HepG2 (cell line): ENCODE data around the gene KIF21B. TPM values are rescaled to one million over a fixed set of nuclear protein-coding genes. Genes with fewer than 3 reads are reported as not detected.

Experiments
- ATAC-seq: fragments of 200-7000 bp; cut with Tn5 transposase; 3 replicates; pipeline ENCODE4 v1.9.1; 2020; ENCODE audit warnings: mild to moderate bottlenecking, moderate library complexity
- BruUV-seq: library from RNA; stranded (reverse); fragments of 400-500 nt; replicated peaks from 2 replicates; lab custom pipeline; 2021; lab: Mats Ljungman, UMichigan
- CTCF ChIA-PET: fragments of 300-600 bp; formaldehyde crosslinking; extraction: SDS; loops from one replicate; lab custom pipeline; 2021; ENCODE audit warnings: low total read pairs, inconsistent platforms, low intra/inter-chr PET ratio; lab: Yijun Ruan, JAX
- POLR2A ChIA-PET: fragments of 350-600 bp; sonication (Branson Sonifier 250); formaldehyde crosslinking; loops from one replicate; lab custom pipeline; 2020; ENCODE audit warnings: antibody characterized with exemption, inconsistent platforms; lab: Yijun Ruan, JAX
- DNase-seq: peaks from one replicate; pipeline ENCODE4 v3.0.0-alpha.2; 2015; ENCODE audit warnings: low spot score
- FAIRE-seq: peaks from 3 replicates; lab custom pipeline; 2011; peaks lifted over from hg19 to GRCh38; lab: Jason Lieb, UNC
- H2AFZ ChIP-seq: one replicate; pipeline ENCODE4 v1.6.1; 2011; ENCODE audit warnings: low read length, inconsistent platforms
- H3K27ac ChIP-seq: fragments of 300-600 bp; 3 replicates; pipeline ENCODE4 v1.8.0; 2011; ENCODE audit warnings: mixed run types, mild to moderate bottlenecking, mixed read lengths, low read length, inconsistent platforms; ENCODE audit not compliant: insufficient read depth; ENCODE audit errors: extremely low read length
- H3K27me3 ChIP-seq, 2 experiments: fragments of 200-600 bp in 1 of 2; 2 replicates in 1 of 2; 3 replicates in 1 of 2; pipeline versions ENCODE4 v1.6.0 to v1.8.0; 2011; ENCODE audit warnings: low read length in 2 of 2, mild to moderate bottlenecking in 2 of 2, moderate library complexity in 2 of 2, inconsistent platforms in 1 of 2; ENCODE audit not compliant: insufficient read depth in 2 of 2, control insufficient read depth in 1 of 2
- H3K36me3 ChIP-seq, 2 experiments: fragments of 200-600 bp in 1 of 2; replicated peaks in 1 of 2; 2 replicates in 1 of 2; 3 replicates in 1 of 2; pipeline versions ENCODE4 v1.5.1 to v1.8.0; 2011; ENCODE audit warnings: low read length in 2 of 2, inconsistent platforms in 1 of 2; ENCODE audit not compliant: insufficient read depth in 2 of 2, control insufficient read depth in 1 of 2
- H3K4me1 ChIP-seq: 2 replicates; pipeline ENCODE4 v1.5.1; 2012; ENCODE audit warnings: low read length, inconsistent platforms; ENCODE audit not compliant: insufficient read depth
- H3K4me2 ChIP-seq: 2 replicates; pipeline ENCODE4 v1.6.0; 2011; ENCODE audit warnings: low read depth, low read length, inconsistent platforms
- H3K4me3 ChIP-seq, 3 experiments: fragments of 200-600 bp in 1 of 3; sonication (generic), shearing (Covaris generic) in 1 of 3; replicated peaks in 1 of 3; 2 replicates each; pipeline ENCODE4 v1.5.1; 2011 to 2016; ENCODE audit warnings: low read length in 3 of 3, inconsistent platforms in 2 of 3, low read depth in 2 of 3, mild to moderate bottlenecking in 2 of 3, control low read depth in 1 of 3, mixed read lengths in 1 of 3; ENCODE audit not compliant: insufficient read depth in 1 of 3
- H3K79me2 ChIP-seq: one replicate; pipeline ENCODE4 v1.6.1; 2011; ENCODE audit warnings: low read length, inconsistent platforms; ENCODE audit not compliant: insufficient read depth
- H3K9ac ChIP-seq: 2 replicates; pipeline ENCODE4 v1.6.0; 2011; ENCODE audit warnings: mild to moderate bottlenecking, low read depth, low read length, inconsistent platforms; ENCODE audit not compliant: insufficient read depth
- H3K9me3 ChIP-seq: 2 replicates; pipeline ENCODE4 v1.5.1; 2012; ENCODE audit warnings: mild to moderate bottlenecking, low read length
- H4K20me1 ChIP-seq: 2 replicates; pipeline ENCODE4 v1.6.0; 2011; ENCODE audit warnings: inconsistent platforms, mild to moderate bottlenecking, low read length, moderate library complexity; ENCODE audit not compliant: insufficient read depth
- ELF3 ChIP-seq: IDR thresholded peaks from 2 replicates; pipeline ENCODE4 v1.6.1; 2016; ENCODE audit warnings: missing genetic modification reagents, missing compliant biosample characterization
- ETV5 ChIP-seq: IDR thresholded peaks from 2 replicates; pipeline ENCODE4 v1.6.1; 2018; ENCODE audit warnings: missing biosample characterization, missing genetic modification reagents, inconsistent platforms, borderline replicate concordance
- HNF4A ChIP-seq: sonication (generic); formaldehyde crosslinking; IDR thresholded peaks from 2 replicates; pipeline ENCODE4 v1.4.0; 2020; ENCODE audit warnings: missing genetic modification reagents
- HNF4G ChIP-seq, 2 experiments: sonication (generic) in 1 of 2; formaldehyde crosslinking in 1 of 2; IDR thresholded peaks; 2 replicates each; pipeline versions ENCODE4 v1.4.0 to v1.6.1; 2011 to 2020; ENCODE audit warnings: borderline replicate concordance in 2 of 2, low read depth in 2 of 2, mild to moderate bottlenecking in 2 of 2, low read length in 1 of 2, missing genetic modification reagents in 1 of 2, moderate library complexity in 1 of 2
- NFYB ChIP-seq: sonication (generic); formaldehyde crosslinking; IDR thresholded peaks from 2 replicates; pipeline ENCODE4 v1.4.0; 2020; ENCODE audit warnings: missing genetic modification reagents
- NFYC ChIP-seq: IDR thresholded peaks from 2 replicates; pipeline ENCODE4 v1.6.1; 2016; ENCODE audit warnings: missing genetic modification reagents, missing compliant biosample characterization
- SALL2 ChIP-seq: sonication (generic); formaldehyde crosslinking; IDR thresholded peaks from 2 replicates; pipeline ENCODE4 v1.8.1; 2023; ENCODE audit warnings: mild to moderate bottlenecking, missing genetic modification reagents, inconsistent platforms
- ZFX ChIP-seq: sonication (generic); formaldehyde crosslinking; IDR thresholded peaks from 2 replicates; pipeline ENCODE4 v1.4.0; 2020; ENCODE audit warnings: mild to moderate bottlenecking, low read depth, missing genetic modification reagents, moderate library complexity
- ZNF205 ChIP-seq: IDR thresholded peaks from 2 replicates; pipeline ENCODE4 v1.6.1; 2018; ENCODE audit warnings: missing biosample characterization, missing genetic modification reagents
- ZNF598 ChIP-seq: sonication (generic); formaldehyde crosslinking; IDR thresholded peaks from 2 replicates; pipeline ENCODE4 v1.5.1; 2020; ENCODE audit warnings: mild to moderate bottlenecking, missing genetic modification reagents, borderline replicate concordance
- ZNF629 ChIP-seq: sonication (generic); formaldehyde crosslinking; conservative IDR thresholded peaks from 2 replicates; pipeline ENCODE4 v1.5.0; 2020; ENCODE audit warnings: missing genetic modification reagents
- WGBS: methylation state at CpG from one replicate; pipeline ENCODE4 v1.1.6; 2017; ENCODE audit warnings: low lambda C conversion rate; 5-methylcytosine and 5-hydroxymethylcytosine counted together
- in situ Hi-C: cut with HindIII; loops from 2 replicates; pipeline ENCODE4 v1.10.0; 2017; ENCODE audit warnings: low pct_unique_long_range_greater_than_20kb; ENCODE audit not compliant: extremely low pct_ligation_motif_present
- intact Hi-C: fragments of 100-400 bp; cut with micrococcal nuclease; formaldehyde crosslinking; loops from one replicate; pipeline ENCODE4 v1.10.0; 2022; ENCODE audit not compliant: unreplicated experiment
- polyA plus RNA-seq, 8 experiments: library from polyadenylated mRNA; depleted of rRNA in 3 of 8; stranded (reverse) in 7 of 8; unstranded in 1 of 8; fragments of >200 nt; fragmentation: Illumina TruSeq in 4 of 8; extraction: Trizol in 4 of 8; gene quantifications; 2 replicates each; pipeline versions ENCODE4 v1.2.1 to v1.2.3, GENCODE V29; 2011 to 2016; ENCODE audit warnings: low read depth in 4 of 8, missing spikeins in 1 of 8, mixed read lengths in 1 of 8; ENCODE audit not compliant: insufficient read depth in 1 of 8
- total RNA-seq, 5 experiments: library from RNA; depleted of rRNA; stranded (reverse); fragments of >200 nt; fragmentation: Illumina TruSeq; extraction: Trizol; gene quantifications; 2 replicates each; pipeline ENCODE4 v1.2.3, GENCODE V29; 2016; ENCODE audit warnings: low read depth in 1 of 5
- TF ChIP-seq, protein P1 (sequence below): sonication (generic); formaldehyde crosslinking; conservative IDR thresholded peaks from 2 replicates; pipeline ENCODE4 v1.4.0; 2020; ENCODE audit warnings: missing genetic modification reagents
- TF ChIP-seq, protein P2 (sequence below), 2 experiments: sonication (generic) in 1 of 2; formaldehyde crosslinking in 1 of 2; IDR thresholded peaks; 2 replicates each; pipeline versions ENCODE4 v1.5.1 to v1.6.1; 2011 to 2020; ENCODE audit warnings: borderline replicate concordance in 1 of 2, low read depth in 1 of 2, low read length in 1 of 2, mild to moderate bottlenecking in 1 of 2, missing genetic modification reagents in 1 of 2, moderate library complexity in 1 of 2
- TF ChIP-seq, protein P3 (sequence below): sonication (generic); formaldehyde crosslinking; IDR thresholded peaks from 2 replicates; pipeline ENCODE4 v1.5.1; 2020; ENCODE audit warnings: mild to moderate bottlenecking, missing genetic modification reagents, moderate library complexity
- TF ChIP-seq, protein P4 (sequence below): IDR thresholded peaks from 2 replicates; pipeline ENCODE4 v1.6.1; 2012; ENCODE audit warnings: inconsistent platforms
- TF ChIP-seq, protein P5 (sequence below): sonication (generic); formaldehyde crosslinking; IDR thresholded peaks from 2 replicates; pipeline ENCODE4 v1.8.0; 2022; ENCODE audit warnings: mild to moderate bottlenecking, missing genetic modification reagents, borderline replicate concordance

The KIF21B gene
- total and polyA plus RNA-seq, 2 of the 13 experiments (the other 11 are each of a cell fraction or from before 2014, with no cell fraction given), result 0.17 to 0.20 TPM

DNA sequence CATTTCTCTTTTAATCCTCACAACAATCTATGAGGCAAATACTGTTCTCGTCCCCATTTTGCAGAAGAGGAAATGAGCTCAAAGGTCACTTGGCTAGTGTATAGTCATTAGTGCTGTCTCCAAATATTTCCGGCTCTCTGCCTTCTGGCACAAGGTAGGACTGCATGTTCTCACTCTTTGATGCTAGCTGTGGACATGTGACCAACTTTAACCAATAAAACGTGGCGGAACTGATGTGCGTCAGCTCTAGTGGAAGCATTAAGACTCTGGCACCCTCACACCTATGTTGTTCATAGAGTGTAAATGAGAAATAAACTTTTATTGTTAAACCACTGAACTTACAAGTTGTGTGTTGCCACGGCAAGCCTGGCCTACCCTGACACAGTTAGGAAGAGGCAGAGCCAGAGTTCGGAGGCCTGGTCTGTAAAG, 5.0 kb upstream of the KIF21B start:
- FAIRE-seq, result no peak
- CTCF ChIA-PET, result no interaction called here
- Histone ChIP-seq H3K4me3 (no peak overlapping the region), H3K4me1 (peaks cover 33% of the 10 kb centered on the region), H4K20me1 (no peaks in the 10 kb centered on the region), H3K9ac (no peak overlapping the region), H3K27me3 (peaks cover 0 to 26% of the 10 kb centered on the region in 2 experiments; a peak in 3 of 5 replicates), H3K27ac (no peak overlapping the region), H3K36me3 (no peaks in the 10 kb centered on the region), H3K4me2 (no peak overlapping the region), H3K9me3 (no peaks in the 10 kb centered on the region), H3K79me2 (no peaks in the 10 kb centered on the region), H2AFZ (no peak overlapping the region)
- no peak for ATAC-seq
- in situ Hi-C loops, result no loop called here
- POLR2A ChIA-PET, result no interaction called here
- peak; percentile 33 for DNase-seq
- 60% methylated on average over 7 of the region's 7 CpGs for WGBS
- no TSS peak for BruUV-seq
- intact Hi-C loops, result no loop called here
- TF ChIP-seq ZNF205 (CRISPR knock-in tag) (peak; percentile 71; the same call in 1 of the 2 replicates), HNF4A (CRISPR knock-in tag) (peak; percentile 65), ZNF598 (CRISPR knock-in tag) (no peak), NFYC (peak; percentile 57), SALL2 (no peak), ZNF629 (CRISPR knock-in tag) (peak; percentile 89), NFYB (CRISPR knock-in tag) (0 out of 2 replicates have a peak, but pooled peaks have one; percentile 36), ELF3 (CRISPR knock-in tag) (peak; percentile 40; the same call in 1 of the 2 replicates), HNF4G (IDR thresholded peaks at IDR 0.05; ENCODE audit: borderline replicate concordance, low read depth, low read length) (peak; percentile 40; the same call in 1 of the 2 replicates), HNF4G (CRISPR knock-in tag; IDR thresholded peaks at IDR 0.05; ENCODE audit: borderline replicate concordance, low read depth) (no peak), ETV5 (peak; percentile 30; the same call in 1 of the 2 replicates), ZFX (no peak)
- TF ChIP-seq, protein P1, sequence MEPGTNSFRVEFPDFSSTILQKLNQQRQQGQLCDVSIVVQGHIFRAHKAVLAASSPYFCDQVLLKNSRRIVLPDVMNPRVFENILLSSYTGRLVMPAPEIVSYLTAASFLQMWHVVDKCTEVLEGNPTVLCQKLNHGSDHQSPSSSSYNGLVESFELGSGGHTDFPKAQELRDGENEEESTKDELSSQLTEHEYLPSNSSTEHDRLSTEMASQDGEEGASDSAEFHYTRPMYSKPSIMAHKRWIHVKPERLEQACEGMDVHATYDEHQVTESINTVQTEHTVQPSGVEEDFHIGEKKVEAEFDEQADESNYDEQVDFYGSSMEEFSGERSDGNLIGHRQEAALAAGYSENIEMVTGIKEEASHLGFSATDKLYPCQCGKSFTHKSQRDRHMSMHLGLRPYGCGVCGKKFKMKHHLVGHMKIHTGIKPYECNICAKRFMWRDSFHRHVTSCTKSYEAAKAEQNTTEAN, result no peak
- TF ChIP-seq, protein P2, sequence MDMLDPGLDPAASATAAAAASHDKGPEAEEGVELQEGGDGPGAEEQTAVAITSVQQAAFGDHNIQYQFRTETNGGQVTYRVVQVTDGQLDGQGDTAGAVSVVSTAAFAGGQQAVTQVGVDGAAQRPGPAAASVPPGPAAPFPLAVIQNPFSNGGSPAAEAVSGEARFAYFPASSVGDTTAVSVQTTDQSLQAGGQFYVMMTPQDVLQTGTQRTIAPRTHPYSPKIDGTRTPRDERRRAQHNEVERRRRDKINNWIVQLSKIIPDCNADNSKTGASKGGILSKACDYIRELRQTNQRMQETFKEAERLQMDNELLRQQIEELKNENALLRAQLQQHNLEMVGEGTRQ (IDR thresholded peaks at IDR 0.05; ENCODE audit: low read depth, low read length), result 0 out of 2 replicates have a peak, but pooled peaks have one; percentile 27
- TF ChIP-seq, protein P2 (CRISPR knock-in tag; IDR thresholded peaks at IDR 0.05; ENCODE audit: borderline replicate concordance), result no peak
- TF ChIP-seq, protein P3, sequence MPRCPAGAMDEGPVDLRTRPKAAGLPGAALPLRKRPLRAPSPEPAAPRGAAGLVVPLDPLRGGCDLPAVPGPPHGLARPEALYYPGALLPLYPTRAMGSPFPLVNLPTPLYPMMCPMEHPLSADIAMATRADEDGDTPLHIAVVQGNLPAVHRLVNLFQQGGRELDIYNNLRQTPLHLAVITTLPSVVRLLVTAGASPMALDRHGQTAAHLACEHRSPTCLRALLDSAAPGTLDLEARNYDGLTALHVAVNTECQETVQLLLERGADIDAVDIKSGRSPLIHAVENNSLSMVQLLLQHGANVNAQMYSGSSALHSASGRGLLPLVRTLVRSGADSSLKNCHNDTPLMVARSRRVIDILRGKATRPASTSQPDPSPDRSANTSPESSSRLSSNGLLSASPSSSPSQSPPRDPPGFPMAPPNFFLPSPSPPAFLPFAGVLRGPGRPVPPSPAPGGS, result no peak
- TF ChIP-seq, protein P4, sequence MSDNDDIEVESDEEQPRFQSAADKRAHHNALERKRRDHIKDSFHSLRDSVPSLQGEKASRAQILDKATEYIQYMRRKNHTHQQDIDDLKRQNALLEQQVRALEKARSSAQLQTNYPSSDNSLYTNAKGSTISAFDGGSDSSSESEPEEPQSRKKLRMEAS, result 0 out of 2 replicates have a peak, but pooled peaks have one; percentile 30
- TF ChIP-seq, protein P5, sequence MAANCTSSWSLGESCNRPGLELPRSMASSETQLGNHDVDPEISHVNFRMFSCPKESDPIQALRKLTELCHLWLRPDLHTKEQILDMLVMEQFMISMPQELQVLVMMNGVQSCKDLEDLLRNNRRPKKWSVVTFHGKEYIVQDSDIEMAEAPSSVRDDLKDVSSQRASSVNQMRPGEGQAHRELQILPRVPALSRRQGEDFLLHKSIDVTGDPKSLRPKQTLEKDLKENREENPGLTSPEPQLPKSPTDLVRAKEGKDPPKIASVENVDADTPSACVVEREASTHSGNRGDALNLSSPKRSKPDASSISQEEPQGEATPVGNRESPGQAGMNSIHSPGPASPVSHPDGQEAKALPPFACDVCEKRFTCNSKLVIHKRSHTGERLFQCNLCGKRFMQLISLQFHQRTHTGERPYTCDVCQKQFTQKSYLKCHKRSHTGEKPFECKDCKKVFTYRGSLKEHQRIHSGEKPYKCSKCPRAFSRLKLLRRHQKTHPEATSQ, result no peak
